22Rv1 (cell line): ENCODE results near the gene JMY.

Experiments used
- ZFX ChIP-seq: fragments of 450-650 bp; IDR thresholded peaks from 2 replicates; pipeline ENCODE4 v1.6.1; 2017; ENCODE audit warnings: antibody characterized with exemption, borderline replicate concordance
- TF ChIP-seq, protein P1 (sequence below): fragments of 450-650 bp; IDR thresholded peaks from 2 replicates; pipeline ENCODE4 v1.5.1; 2017; ENCODE audit warnings: mild to moderate bottlenecking

DNA sequence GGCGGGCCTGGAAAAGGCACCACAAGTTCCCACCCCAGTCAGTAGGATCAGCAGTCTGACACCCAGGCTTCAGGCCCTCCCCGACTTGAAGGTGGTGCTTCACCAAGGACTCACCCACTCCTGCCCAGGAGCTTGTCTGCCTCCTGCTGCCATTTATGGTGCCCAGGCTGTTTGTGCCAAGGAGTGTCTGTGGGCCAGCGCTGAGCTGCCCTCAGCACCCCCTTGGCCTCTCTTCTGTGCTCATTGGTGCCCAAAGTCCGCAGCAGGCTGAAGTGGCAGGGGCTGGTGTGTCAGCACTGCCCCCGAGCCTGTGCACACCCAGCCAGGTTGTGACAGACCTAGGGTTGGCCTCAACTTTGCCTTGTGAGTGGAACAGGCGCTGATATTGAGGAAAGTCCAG is 23.5 kb downstream of the JMY start:
- TF ChIP-seq, protein P1, sequence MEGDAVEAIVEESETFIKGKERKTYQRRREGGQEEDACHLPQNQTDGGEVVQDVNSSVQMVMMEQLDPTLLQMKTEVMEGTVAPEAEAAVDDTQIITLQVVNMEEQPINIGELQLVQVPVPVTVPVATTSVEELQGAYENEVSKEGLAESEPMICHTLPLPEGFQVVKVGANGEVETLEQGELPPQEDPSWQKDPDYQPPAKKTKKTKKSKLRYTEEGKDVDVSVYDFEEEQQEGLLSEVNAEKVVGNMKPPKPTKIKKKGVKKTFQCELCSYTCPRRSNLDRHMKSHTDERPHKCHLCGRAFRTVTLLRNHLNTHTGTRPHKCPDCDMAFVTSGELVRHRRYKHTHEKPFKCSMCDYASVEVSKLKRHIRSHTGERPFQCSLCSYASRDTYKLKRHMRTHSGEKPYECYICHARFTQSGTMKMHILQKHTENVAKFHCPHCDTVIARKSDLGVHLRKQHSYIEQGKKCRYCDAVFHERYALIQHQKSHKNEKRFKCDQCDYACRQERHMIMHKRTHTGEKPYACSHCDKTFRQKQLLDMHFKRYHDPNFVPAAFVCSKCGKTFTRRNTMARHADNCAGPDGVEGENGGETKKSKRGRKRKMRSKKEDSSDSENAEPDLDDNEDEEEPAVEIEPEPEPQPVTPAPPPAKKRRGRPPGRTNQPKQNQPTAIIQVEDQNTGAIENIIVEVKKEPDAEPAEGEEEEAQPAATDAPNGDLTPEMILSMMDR, result no peak
- TF ChIP-seq ZFX, result no peak
